Measurements from ENCODE around the gene DEXI.
"Not testable (repeated sequence)": the region's sequence is repeated elsewhere in the genome, so short reads cannot be mapped to it uniquely, and the experiment has no call there.

The DEXI gene

DNA sequence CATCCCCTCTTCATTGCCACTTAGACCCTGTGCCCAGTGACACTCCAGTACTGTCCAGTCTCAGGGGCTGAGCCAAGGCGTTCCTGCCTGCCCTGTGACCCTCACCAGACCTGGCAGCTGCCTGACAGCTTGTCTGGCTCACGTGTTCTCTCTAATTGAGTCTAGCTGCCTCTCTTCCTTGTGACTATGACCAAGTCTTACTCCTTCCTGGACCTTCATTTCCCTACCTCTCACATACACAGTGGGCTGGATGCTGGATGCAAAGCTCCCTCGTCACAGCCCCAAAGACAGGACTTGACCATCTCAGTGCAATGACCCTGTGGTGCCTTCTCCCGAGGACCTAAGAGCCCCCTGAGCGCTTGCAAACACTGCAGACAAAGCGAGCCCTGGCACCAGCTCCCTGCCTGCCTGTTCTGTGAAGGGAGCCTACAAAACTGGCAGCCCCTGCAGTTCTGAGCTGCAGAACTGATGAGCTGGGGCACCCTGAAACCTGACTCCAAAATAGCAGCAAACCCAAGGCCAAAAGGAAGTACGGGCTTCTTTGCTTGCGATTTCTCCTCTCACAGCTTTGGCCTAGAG, 1.7 kb downstream of the DEXI start:
- DNase-seq, result no peak

GRCh38 chr16:10939649-10940234, 2.5 kb downstream of the DEXI start:
- no peak for DNase-seq

DNA sequence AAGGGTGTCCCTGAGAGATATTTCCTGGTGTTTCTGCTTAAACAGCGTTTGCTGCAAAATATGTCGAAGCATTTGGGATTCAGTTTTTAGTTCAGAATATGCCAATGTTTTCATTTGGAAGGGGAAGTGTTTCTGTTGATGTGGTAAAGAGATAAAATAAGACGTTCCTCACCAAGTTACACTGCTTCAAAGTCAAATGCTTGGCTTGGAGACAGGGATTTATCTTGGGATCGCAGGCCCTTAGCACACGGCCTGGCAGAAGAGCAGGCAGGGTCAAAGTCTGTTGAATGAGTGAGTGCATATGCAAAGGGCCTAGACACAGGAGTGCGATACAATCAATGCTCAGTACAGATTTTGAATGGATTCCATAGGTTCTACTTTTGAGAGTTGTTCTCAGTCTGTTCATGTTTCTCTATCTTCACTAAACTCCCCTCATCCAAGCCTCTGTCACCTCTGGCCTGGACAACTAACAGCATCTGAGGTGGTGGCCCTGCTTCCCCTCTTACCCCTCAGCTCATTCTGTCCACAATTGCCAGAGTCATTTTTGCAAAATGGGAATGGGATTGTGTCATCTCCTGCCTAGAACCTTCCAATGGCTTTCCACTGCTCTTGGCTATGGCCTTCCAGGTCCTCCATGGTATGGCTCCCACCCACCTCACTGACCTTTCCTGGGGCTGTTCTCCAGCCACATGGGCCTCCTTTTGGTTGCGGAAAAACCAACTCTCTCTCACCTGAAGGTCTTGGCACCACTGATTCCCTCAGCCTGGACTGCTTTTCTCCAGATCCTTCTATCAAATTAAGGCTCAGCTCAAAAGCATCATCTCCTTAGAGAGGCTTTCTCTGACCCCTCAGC, 3.2 kb downstream of the DEXI start:
- no peak for DNase-seq

DNA sequence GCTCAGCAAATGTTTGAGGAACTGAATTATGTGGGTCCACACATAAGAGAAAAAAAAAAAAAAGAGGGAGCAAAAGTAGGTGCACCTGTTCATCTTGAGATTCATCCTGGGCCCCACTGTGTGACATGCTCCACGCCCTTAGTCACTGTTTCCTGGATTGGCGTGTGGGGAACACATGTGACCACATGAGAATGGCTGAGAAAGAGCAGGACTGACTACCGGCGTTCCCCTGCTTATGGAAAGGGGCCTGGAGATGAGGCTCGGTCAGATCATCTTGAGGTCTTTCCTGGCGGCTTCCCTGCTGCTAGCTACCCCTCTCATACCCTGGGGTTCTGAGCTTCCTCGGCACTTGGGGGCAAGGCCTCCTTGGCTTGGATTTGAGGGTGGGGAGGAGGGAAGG, 3.9 kb downstream of the DEXI start:
- DNase-seq, result no peak

DNA sequence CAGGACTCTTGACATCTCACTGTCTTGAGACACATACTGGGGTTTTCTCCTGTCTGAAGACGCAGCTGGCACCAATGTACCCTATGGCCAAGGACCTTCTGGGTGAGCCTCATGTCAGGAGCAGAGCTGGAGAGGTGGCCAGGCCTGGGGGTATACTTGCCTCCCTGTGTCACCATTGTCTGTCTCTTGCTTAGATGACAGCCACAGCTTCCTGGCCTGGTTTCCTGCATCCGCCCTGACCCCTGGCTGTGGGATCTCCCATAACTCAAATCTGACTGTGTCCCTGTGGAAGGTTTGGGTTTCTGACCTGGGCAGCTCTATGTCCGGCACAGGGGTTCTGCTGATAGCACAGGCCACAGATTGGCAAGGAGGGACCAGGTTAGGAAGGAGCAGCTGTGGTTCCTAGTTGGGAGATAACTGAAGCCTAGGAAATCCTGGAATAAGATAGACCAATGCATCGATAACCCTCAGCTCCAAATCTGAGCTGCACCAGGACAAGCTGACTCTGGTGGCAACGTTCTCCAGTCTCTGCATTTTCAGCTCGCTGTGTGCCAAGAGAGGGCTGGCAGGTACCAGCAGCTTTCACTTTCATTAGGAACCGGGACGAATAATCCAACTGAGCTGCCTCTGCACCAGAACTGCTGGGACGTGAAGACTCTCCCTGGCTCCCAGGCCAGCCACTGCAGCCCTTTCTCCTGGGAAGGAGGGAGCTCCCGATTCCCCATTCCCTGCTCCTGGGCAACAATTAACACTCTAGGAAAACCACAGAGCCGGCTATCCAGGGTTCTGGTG, 5.0 kb downstream of the DEXI start:
- DNase-seq, result no peak

DNA sequence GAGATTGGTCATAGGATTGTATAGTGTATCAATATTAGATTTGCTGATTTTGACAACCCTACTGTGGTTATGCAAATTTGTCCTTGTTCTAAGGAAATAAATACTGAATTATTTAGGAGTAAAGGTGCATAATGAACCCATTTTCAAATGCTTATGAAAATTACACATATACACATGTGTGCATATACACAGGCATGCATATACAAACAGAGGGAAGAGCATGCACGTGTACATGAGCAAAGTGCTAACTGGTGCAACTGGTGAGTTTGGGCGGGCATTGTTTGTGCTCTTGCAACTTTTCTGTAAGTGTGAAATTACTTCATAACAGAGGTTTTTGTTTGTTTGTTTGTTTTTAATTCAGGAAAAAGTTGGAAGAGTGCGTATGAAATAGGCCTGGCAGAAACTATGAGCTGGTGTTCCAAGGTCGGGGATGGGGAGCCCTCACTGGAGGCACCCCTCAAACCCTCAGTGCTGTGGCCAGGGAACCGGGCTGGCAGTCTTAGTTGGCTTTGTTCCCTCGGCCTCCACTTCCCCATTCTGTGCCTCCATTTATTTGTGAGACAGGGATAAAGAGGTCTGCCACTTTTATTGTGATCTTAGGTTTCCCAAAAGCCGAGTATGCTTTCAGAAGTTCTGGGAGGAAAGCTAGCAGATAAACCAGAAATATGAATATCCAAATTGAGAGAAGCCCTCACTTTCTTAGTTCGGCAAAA, 5.8 kb downstream of the DEXI start:
- DNase-seq, result no peak

GRCh38 chr16:10935226-10935915, 6.9 kb downstream of the DEXI start:
- DNase-seq, result no peak

- DNase-seq, result no peak
These were observed 7.8 kb downstream of the DEXI start for GRCh38 chr16:10934325-10935107.

- no peak for DNase-seq
These were observed 8.4 kb downstream of the DEXI start for GRCh38 chr16:10933865-10934264.

DNA sequence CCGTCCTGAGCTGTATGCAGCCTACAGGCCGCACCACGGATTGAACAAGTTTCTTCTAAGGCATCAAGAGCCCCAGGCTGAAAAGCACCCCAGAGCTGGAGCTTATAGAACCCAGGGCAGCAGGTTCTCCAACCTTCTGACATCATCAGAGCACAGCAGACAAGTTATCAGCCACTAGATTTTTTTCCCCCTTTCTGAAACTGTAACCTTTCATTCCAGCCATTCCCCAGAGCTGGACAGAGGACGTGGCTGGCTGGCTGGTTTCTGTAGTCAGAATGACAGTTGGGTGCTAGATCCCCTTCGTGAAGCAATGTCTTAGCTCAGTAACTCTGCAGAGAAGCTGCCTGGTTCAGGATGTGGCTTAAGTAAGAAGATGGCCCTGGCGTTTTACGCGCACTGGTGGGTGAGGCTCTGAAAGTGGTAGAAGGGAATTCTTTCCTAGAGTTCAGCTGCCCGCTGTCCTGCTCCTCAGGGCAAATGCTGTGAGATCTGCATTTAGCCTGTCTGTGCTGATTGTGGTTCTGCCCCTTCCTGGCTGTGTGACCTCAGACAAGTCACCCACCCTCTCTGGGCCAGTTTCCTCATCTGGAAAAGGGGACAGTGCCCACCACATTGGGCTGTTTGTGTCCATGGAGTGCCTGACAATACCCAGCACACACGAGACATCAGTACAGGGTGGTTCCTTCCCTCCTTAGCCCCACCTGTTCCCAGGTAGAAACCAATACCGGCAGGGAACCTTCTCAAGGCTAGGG, 9.1 kb downstream of the DEXI start:
- DNase-seq, result no peak

GRCh38 chr16:10931977-10932632, 10.2 kb downstream of the DEXI start:
- DNase-seq, result no peak

DNA sequence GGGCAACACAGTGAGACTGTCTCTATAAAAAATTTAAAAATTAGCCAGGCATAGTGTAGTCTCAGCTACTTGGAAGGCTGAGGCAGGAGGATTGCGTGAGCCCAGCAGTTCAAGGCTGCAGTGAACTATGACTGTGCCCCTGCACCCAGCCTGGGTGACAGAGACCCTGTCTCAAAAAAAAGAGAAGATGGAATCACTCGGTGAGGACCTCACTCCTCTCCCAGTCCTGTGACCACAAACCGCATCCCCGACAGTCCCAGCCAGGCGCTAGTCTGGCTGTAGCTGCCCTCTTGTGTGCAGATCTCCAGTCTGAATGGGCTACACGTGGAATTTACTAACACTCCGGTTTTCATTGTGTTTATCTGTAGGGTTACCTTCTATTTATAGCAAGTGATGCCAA, 11.1 kb downstream of the DEXI start:
- no peak for DNase-seq

DNA sequence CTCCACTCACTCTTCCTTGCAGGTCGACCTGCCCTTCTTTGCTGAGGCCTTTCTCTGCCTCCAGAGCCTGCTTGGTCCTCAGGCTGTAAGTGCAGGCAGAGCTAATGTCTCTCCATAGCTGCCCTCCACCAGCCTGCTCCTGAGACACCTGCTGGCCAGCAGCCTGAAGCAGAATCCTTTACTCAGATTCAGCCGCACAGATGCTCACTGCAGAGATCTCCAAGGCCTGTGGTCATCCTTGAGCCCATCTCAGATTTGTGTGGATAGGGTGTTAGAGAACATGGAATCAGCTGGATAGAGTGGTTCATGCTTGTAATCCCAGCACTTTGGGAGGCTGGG, 11.5 kb downstream of the DEXI start:
- DNase-seq, result peak; percentile 53 to 68

GRCh38 chr16:10929853-10930754, 12.2 kb downstream of the DEXI start:
- peak; percentile 52 to 78 for DNase-seq

DNA sequence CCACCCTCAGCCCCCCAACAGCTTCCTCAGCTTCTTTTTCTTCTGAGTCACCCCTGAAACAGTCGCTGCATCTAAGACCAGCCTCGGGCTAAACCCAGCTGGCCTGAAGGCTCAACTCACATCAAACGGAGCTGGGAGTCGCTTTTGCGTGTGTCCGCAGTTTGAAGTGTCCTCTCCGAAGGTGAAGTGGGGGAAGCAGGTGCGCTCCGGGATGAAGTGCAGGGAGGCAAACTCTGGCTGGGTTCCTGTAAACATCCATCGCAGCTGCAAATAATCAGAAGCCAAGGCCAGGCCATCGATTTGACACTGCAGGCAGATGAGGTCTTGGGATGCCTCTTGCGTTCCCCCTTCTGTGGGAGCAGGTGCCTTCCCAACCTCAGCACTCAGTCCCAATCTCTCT, 13.2 kb downstream of the DEXI start:
- peak; percentile 93 to 95 for DNase-seq

- no peak for DNase-seq
These were observed 14.7 kb downstream of the DEXI start for GRCh38 chr16:10927497-10928112.

DNA sequence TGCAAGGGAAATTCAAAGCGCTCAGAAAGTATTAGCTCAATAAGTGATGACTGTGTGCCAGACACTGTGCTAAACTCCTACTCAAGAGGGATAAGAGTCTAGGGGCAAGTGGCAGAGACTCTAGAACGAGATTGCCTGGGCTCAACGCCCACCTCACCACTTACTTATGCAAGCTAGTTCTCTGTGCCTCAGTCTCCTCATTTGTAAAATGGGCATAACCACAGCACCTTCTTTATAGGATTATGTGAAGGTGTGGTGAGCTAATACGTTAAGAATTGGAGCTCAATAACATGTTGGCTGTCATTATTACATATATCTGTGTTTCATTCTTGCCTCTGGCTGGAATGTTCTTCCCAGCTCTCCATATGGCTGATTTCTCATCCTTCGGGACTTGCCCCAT, 15.4 kb downstream of the DEXI start:
- DNase-seq, result no peak

GRCh38 chr16:10926094-10926493, 16.2 kb downstream of the DEXI start:
- no peak for DNase-seq

GRCh38 chr16:10925285-10925684, 17.0 kb downstream of the DEXI start:
- not testable (repeated sequence) for DNase-seq

All from SHP77 (cell line).